GM23338 (cell line): ENCODE data around the gene DNAJC9. TPM values are rescaled to one million over a fixed set of nuclear protein-coding genes. Genes with fewer than 3 reads are reported as not detected.

Experiments used
- ATAC-seq: fragments of 200-7000 bp; cut with Tn5 transposase; 3 replicates; pipeline ENCODE4 v1.9.1; 2020
- DNase-seq: peaks from one replicate; pipeline ENCODE4 v3.0.0-alpha.2; 2015; ENCODE audit warnings: low spot score
- H2AFZ ChIP-seq: fragments of 200-600 bp; sonication (generic); 2 replicates; pipeline ENCODE4 v1.8.0; 2016; ENCODE audit warnings: antibody characterized with exemption, mild to moderate bottlenecking, moderate library complexity
- H3F3A ChIP-seq: fragments of 200-600 bp; sonication (generic); replicated peaks from 2 replicates; pipeline ENCODE4 v1.8.0; 2017; ENCODE audit warnings: antibody characterized with exemption, mixed run types, low read depth
- H3K27ac ChIP-seq: fragments of 200-600 bp; sonication (generic); 2 replicates; pipeline ENCODE4 v1.6.1; 2016; ENCODE audit warnings: low read depth
- H3K27me3 ChIP-seq: fragments of 200-600 bp; sonication (generic); 2 replicates; pipeline ENCODE4 v1.8.0; 2016; ENCODE audit warnings: mild to moderate bottlenecking, mixed run types, moderate library complexity; ENCODE audit not compliant: insufficient read depth
- H3K36me3 ChIP-seq: fragments of 200-600 bp; sonication (generic); 2 replicates; pipeline ENCODE4 v1.8.0; 2016; ENCODE audit warnings: mild to moderate bottlenecking; ENCODE audit not compliant: insufficient read depth
- H3K4me1 ChIP-seq: fragments of 200-600 bp; sonication (generic); 2 replicates; pipeline ENCODE4 v1.8.0; 2016; ENCODE audit warnings: mild to moderate bottlenecking, moderate library complexity; ENCODE audit not compliant: insufficient read depth
- H3K4me2 ChIP-seq: fragments of 200-600 bp; sonication (generic); 2 replicates; pipeline ENCODE4 v1.7.1; 2017; ENCODE audit warnings: mixed run types
- H3K4me3 ChIP-seq: fragments of 200-600 bp; sonication (generic); 2 replicates; pipeline ENCODE4 v1.6.1; 2016; ENCODE audit warnings: mixed run types
- H3K79me2 ChIP-seq: fragments of 200-600 bp; sonication (generic); replicated peaks from 2 replicates; pipeline ENCODE4 v1.8.0; 2017; ENCODE audit warnings: mild to moderate bottlenecking; ENCODE audit not compliant: insufficient read depth
- H3K9me2 ChIP-seq: fragments of 200-600 bp; sonication (generic); 2 replicates; pipeline ENCODE4 v1.8.0; 2017; ENCODE audit not compliant: insufficient read depth
- H4K20me1 ChIP-seq: fragments of 200-600 bp; sonication (generic); replicated peaks from 2 replicates; pipeline ENCODE4 v1.8.0; 2017; ENCODE audit warnings: mild to moderate bottlenecking; ENCODE audit not compliant: insufficient read depth
- H3K27ac Mint-ChIP-seq: 2 replicates; pipeline ENCODE4 v1.8.0; 2020; ENCODE audit warnings: inconsistent platforms, mild to moderate bottlenecking, moderate library complexity, mixed read lengths
- H3K27me3 Mint-ChIP-seq: 3 replicates; pipeline ENCODE4 v1.8.0; 2022; ENCODE audit warnings: low read depth, mild to moderate bottlenecking, moderate library complexity, mixed read lengths, inconsistent platforms; ENCODE audit not compliant: insufficient read depth, poor library complexity
- H3K36me3 Mint-ChIP-seq: 3 replicates; pipeline ENCODE4 v1.8.0; 2021; ENCODE audit warnings: low read depth, mild to moderate bottlenecking, inconsistent platforms, moderate library complexity, mixed read lengths
- H3K4me1 Mint-ChIP-seq: 3 replicates; pipeline ENCODE4 v1.8.0; 2020; ENCODE audit warnings: mild to moderate bottlenecking, inconsistent platforms, mixed read lengths
- H3K4me3 Mint-ChIP-seq: 3 replicates; pipeline ENCODE4 v1.8.0; 2021; ENCODE audit warnings: moderate library complexity, mild to moderate bottlenecking, inconsistent platforms, mixed read lengths
- H3K9me3 Mint-ChIP-seq: 3 replicates; pipeline ENCODE4 v1.8.0; 2020; ENCODE audit warnings: moderate library complexity, mild to moderate bottlenecking, inconsistent platforms, mixed read lengths
- CTCF ChIP-seq, 2 experiments: fragments of 200-600 bp in 1 of 2; sonication (generic) in 1 of 2; conservative IDR thresholded peaks; 2 replicates each; pipeline versions ENCODE4 v1.5.1 to v1.6.1; 2016 to 2017; ENCODE audit warnings: antibody characterized with exemption in 2 of 2, low read depth in 2 of 2, mild to moderate bottlenecking in 2 of 2, moderate library complexity in 1 of 2
- ETS1 ChIP-seq: IDR thresholded peaks from 2 replicates; pipeline ENCODE4 v1.6.1; 2016; ENCODE audit warnings: antibody characterized with exemption
- EZH2phosphoT487 ChIP-seq: fragments of 200-600 bp; sonication (generic); IDR thresholded peaks from one replicate; pipeline ENCODE4 v1.8.1; 2018; ENCODE audit warnings: antibody characterized with exemption; ENCODE audit not compliant: unreplicated experiment
- STAT1 ChIP-seq: IDR thresholded peaks from one replicate; pipeline ENCODE4 v1.6.1; 2016; ENCODE audit warnings: antibody characterized with exemption; ENCODE audit not compliant: unreplicated experiment
- ZNF114 ChIP-seq: fragments of 250-450 bp; sonication (Bioruptor Pico); IDR thresholded peaks from 2 replicates; pipeline ENCODE4 v1.5.0; 2020; ENCODE audit warnings: mild to moderate bottlenecking, moderate library complexity
- ZNF462 ChIP-seq: fragments of 250-450 bp; sonication (Bioruptor Pico); IDR thresholded peaks from 2 replicates; pipeline ENCODE4 v1.5.0; 2020; ENCODE audit warnings: mild to moderate bottlenecking, moderate library complexity
- polyA plus RNA-seq: library from polyadenylated mRNA; unstranded; fragments of >200 nt; fragmentation: Nextera tagmentation; extraction: Ambion mirVana; gene quantifications from 2 replicates; pipeline ENCODE4 v1.2.1, GENCODE V29; 2016
- total RNA-seq: library from RNA; depleted of rRNA; stranded (reverse); fragments of >200 nt; shearing (Covaris generic); gene quantifications from 2 replicates; pipeline ENCODE4 v1.2.3, GENCODE V29; 2014

The DNAJC9 gene
- total and polyA plus RNA-seq, 2 experiments from 2014 or later: 31.0 to 33.2 TPM

GRCh38 chr10:73218431-73219191 lies 28.4 kb downstream of the DNAJC9 start:
- H3K4me1 Mint-ChIP-seq: no peaks in the 10 kb centered on the region
- Histone ChIP-seq H4K20me1 (no peaks in the 10 kb centered on the region), H3K4me1 (no peaks in the 10 kb centered on the region), H3K36me3 (no peaks in the 10 kb centered on the region), H3F3A (no peaks in the 10 kb centered on the region), H3K27ac (no peak overlapping the region), H3K79me2 (no peaks in the 10 kb centered on the region), H3K27me3 (no peaks in the 10 kb centered on the region), H2AFZ (no peak overlapping the region), H3K9me2 (no peaks in the 10 kb centered on the region), H3K4me2 (no peak overlapping the region), H3K4me3 (no peak overlapping the region)
- DNase-seq (peak; percentile 52), ATAC-seq (peak; percentile 34; the same call in 2 of the 3 replicates)
- no peak overlapping the region for H3K4me3 Mint-ChIP-seq
- H3K36me3 Mint-ChIP-seq: peaks cover 3% of the 10 kb centered on the region; the same call in 2 of the 3 replicates
- H3K27me3 Mint-ChIP-seq: no peaks in the 10 kb centered on the region
- TF ChIP-seq ZNF114 (CRISPR knock-in tag) (no peak), CTCF (conservative IDR thresholded peaks at IDR 0.05; ENCODE audit: low read depth in 2 of 2) (peak; percentile 60 to 68)
- no peak overlapping the region for H3K27ac Mint-ChIP-seq
- no peaks in the 10 kb centered on the region for H3K9me3 Mint-ChIP-seq

- H4K20me1 ChIP-seq: no peaks in the 10 kb centered on the region
- no peak overlapping the region for H2AFZ ChIP-seq
- no peaks in the 10 kb centered on the region for H3K79me2 ChIP-seq
- H3K4me2 ChIP-seq: no peak overlapping the region
- no peak overlapping the region for H3K27ac ChIP-seq
- no peaks in the 10 kb centered on the region for H3K36me3 ChIP-seq
- DNase-seq: no peak
- H3K4me3 Mint-ChIP-seq: no peak overlapping the region
- no peak overlapping the region for H3K27ac Mint-ChIP-seq
- H3F3A ChIP-seq: no peaks in the 10 kb centered on the region
- H3K9me2 ChIP-seq: no peaks in the 10 kb centered on the region
- ATAC-seq: no peak
- H3K27me3 ChIP-seq: no peaks in the 10 kb centered on the region
- H3K9me3 Mint-ChIP-seq: no peaks in the 10 kb centered on the region
- peaks cover 3% of the 10 kb centered on the region for H3K27me3 Mint-ChIP-seq
- TF ChIP-seq STAT1 (no peak), ZNF462 (CRISPR knock-in tag) (no peak), ETS1 (no peak), ZNF114 (CRISPR knock-in tag) (no peak), EZH2phosphoT487 (no peak)
- no peak overlapping the region for H3K4me3 ChIP-seq
- peaks cover 3% of the 10 kb centered on the region; the same call in 2 of the 3 replicates for H3K36me3 Mint-ChIP-seq
- no peaks in the 10 kb centered on the region for H3K4me1 Mint-ChIP-seq
- no peaks in the 10 kb centered on the region for H3K4me1 ChIP-seq
Observed at GRCh38 chr10:73217628-73218027, 29.4 kb downstream of the DNAJC9 start.
